Measurements from ENCODE around the gene RHOBTB3.

- TF ChIP-seq CTCF (IDR thresholded peaks at IDR 0.05; ENCODE audit: low read depth, low read length, missing input control) (no peak), FOXA2 (IDR thresholded peaks at IDR 0.05) (no peak), REST (IDR thresholded peaks at IDR 0.05) (no peak), JUND (IDR thresholded peaks at IDR 0.05) (no peak), SP1 (IDR thresholded peaks at IDR 0.05) (no peak), EGR1 (IDR thresholded peaks at IDR 0.05; ENCODE audit: low read depth in 2 of 2) (no peak), YY1 (IDR thresholded peaks at IDR 0.05) (no peak), TAF1 (conservative IDR thresholded peaks at IDR 0.05) (no peak), FOXA1 (IDR thresholded peaks at IDR 0.05) (no peak), MAX (IDR thresholded peaks at IDR 0.05) (no peak), ZBTB33 (IDR thresholded peaks at IDR 0.05) (no peak)
Observed at GRCh38 chr5:95707055-95707454, 24.1 kb upstream of the RHOBTB3 start.
